SK-N-SH (cell line): ENCODE measurements around the gene FAM114A1. TPM values are rescaled to one million over a fixed set of nuclear protein-coding genes. Genes with fewer than 3 reads are reported as not detected.

ENCODE experiments used
- CTCF ChIA-PET: fragments of 300-600, 350-600 bp; formaldehyde crosslinking; extraction: SDS; loops from one replicate; lab custom pipeline; 2021; lab: Yijun Ruan, JAX
- POLR2A ChIA-PET: fragments of 350-600 bp; sonication (Branson Sonifier 250); formaldehyde crosslinking; extraction: SDS; loops from one replicate; lab custom pipeline; 2020; ENCODE audit warnings: antibody characterized with exemption, inconsistent platforms; lab: Yijun Ruan, JAX
- DNase-seq: peaks from one replicate; pipeline ENCODE4 v3.0.0; 2012
- H2AFZ ChIP-seq: fragments of 200-600 bp; sonication (generic); 2 replicates; pipeline ENCODE4 v1.8.1; 2016; ENCODE audit warnings: antibody characterized with exemption, mild to moderate bottlenecking, low read depth
- H3F3A ChIP-seq: fragments of 200-600 bp; sonication (generic); replicated peaks from 2 replicates; pipeline ENCODE3; 2016; ENCODE audit warnings: antibody characterized with exemption, mild to moderate bottlenecking; ENCODE audit not compliant: insufficient read depth
- H3K27ac ChIP-seq, 2 experiments: fragments of 200-500 bp in 1 of 2; fragments of 200-600 bp in 1 of 2; sonication (Bioruptor generic) in 1 of 2; sonication (generic), shearing (Covaris generic) in 1 of 2; 2 replicates each; pipeline versions ENCODE4 v1.5.1 to v1.6.1; 2014 to 2016; ENCODE audit warnings: low read depth in 2 of 2, inconsistent platforms in 1 of 2, low read length in 1 of 2, mild to moderate bottlenecking in 1 of 2, mixed read lengths in 1 of 2
- H3K27me3 ChIP-seq: fragments of 200-600 bp; sonication (generic), shearing (Covaris generic); 2 replicates; pipeline ENCODE4 v1.6.1; 2016; ENCODE audit warnings: mixed run types; ENCODE audit not compliant: insufficient read depth
- H3K36me3 ChIP-seq, 2 experiments: fragments of 200-500 bp in 1 of 2; fragments of 200-600 bp in 1 of 2; sonication (Bioruptor generic) in 1 of 2; sonication (generic) in 1 of 2; replicated peaks in 1 of 2; 2 replicates each; pipeline versions ENCODE3 to v1.5.1; 2014 to 2016; ENCODE audit warnings: low read length in 1 of 2, mild to moderate bottlenecking in 1 of 2; ENCODE audit not compliant: insufficient read depth in 2 of 2, control insufficient read depth in 1 of 2
- H3K4me1 ChIP-seq, 2 experiments: fragments of 200-500 bp in 1 of 2; fragments of 200-600 bp in 1 of 2; sonication (Bioruptor generic) in 1 of 2; sonication (generic), shearing (Covaris generic) in 1 of 2; 2 replicates each; pipeline versions ENCODE4 v1.5.1 to v1.6.1; 2014 to 2016; ENCODE audit warnings: low read depth in 1 of 2, low read length in 1 of 2, mixed run types in 1 of 2; ENCODE audit not compliant: insufficient read depth in 2 of 2, control insufficient read depth in 1 of 2
- H3K4me2 ChIP-seq: fragments of 200-600 bp; sonication (generic), shearing (Covaris generic); 2 replicates; pipeline ENCODE4 v1.6.1; 2017; ENCODE audit warnings: mixed run types
- H3K4me3 ChIP-seq, 2 experiments: fragments of 200-500 bp in 1 of 2; fragments of 200-600 bp in 1 of 2; sonication (Bioruptor generic) in 1 of 2; sonication (generic), shearing (Covaris generic) in 1 of 2; 2 replicates each; pipeline versions ENCODE4 v1.5.1 to v1.8.1; 2014 to 2016; ENCODE audit warnings: low read depth in 2 of 2, inconsistent platforms in 1 of 2, low read length in 1 of 2, mild to moderate bottlenecking in 1 of 2, mixed read lengths in 1 of 2, moderate library complexity in 1 of 2
- H3K79me2 ChIP-seq: fragments of 200-600 bp; sonication (generic); 2 replicates; pipeline ENCODE4 v1.8.1; 2017; ENCODE audit warnings: mild to moderate bottlenecking; ENCODE audit not compliant: insufficient read depth
- H3K9ac ChIP-seq: fragments of 200-600 bp; sonication (generic); 2 replicates; pipeline ENCODE4 v1.6.1; 2017; ENCODE audit warnings: mixed run types
- H3K9me2 ChIP-seq: fragments of 200-600 bp; sonication (generic); 2 replicates; pipeline ENCODE4 v1.6.1; 2017; ENCODE audit warnings: mixed run types
- H3K9me3 ChIP-seq: fragments of 200-600 bp; sonication (generic); 2 replicates; pipeline ENCODE4 v1.6.1; 2017; ENCODE audit warnings: mixed run types, mild to moderate bottlenecking, moderate library complexity
- H4K20me1 ChIP-seq: fragments of 200-600 bp; sonication (generic); 2 replicates; pipeline ENCODE4 v1.6.1; 2017; ENCODE audit warnings: mild to moderate bottlenecking, mixed run types; ENCODE audit not compliant: insufficient read depth
- EZH2phosphoT487 ChIP-seq: fragments of 200-600 bp; sonication (generic); IDR thresholded peaks from 2 replicates; pipeline ENCODE4 v1.6.1; 2017; ENCODE audit warnings: low read depth, mixed run types, mild to moderate bottlenecking, antibody characterized with exemption, moderate library complexity, borderline replicate concordance
- FOSL2 ChIP-seq: IDR thresholded peaks from 2 replicates; pipeline ENCODE4 v1.4.0; 2012; ENCODE audit warnings: low read depth, mild to moderate bottlenecking, moderate library complexity, borderline replicate concordance
- GABPA ChIP-seq: IDR thresholded peaks from 2 replicates; pipeline ENCODE4 v1.4.0; 2012; ENCODE audit warnings: low read depth, mild to moderate bottlenecking
- MEF2A ChIP-seq: IDR thresholded peaks from 2 replicates; pipeline ENCODE4 v1.4.0; 2012; ENCODE audit warnings: low read depth, borderline replicate concordance
- NFIC ChIP-seq: IDR thresholded peaks from 2 replicates; pipeline ENCODE4 v1.4.0; 2012; ENCODE audit warnings: borderline replicate concordance
- REST ChIP-seq: IDR thresholded peaks from 2 replicates; pipeline ENCODE4 v1.6.1; 2012; ENCODE audit warnings: mild to moderate bottlenecking, low read depth, low read length, moderate library complexity
- SIN3A ChIP-seq: IDR thresholded peaks from 2 replicates; pipeline ENCODE4 v1.6.1; 2012; ENCODE audit warnings: low read depth, mild to moderate bottlenecking, low read length, moderate library complexity, borderline replicate concordance
- TCF12 ChIP-seq: IDR thresholded peaks from 2 replicates; pipeline ENCODE4 v1.4.0; 2012
- USF1 ChIP-seq: IDR thresholded peaks from 2 replicates; pipeline ENCODE4 v1.4.0; 2012; ENCODE audit warnings: low read depth, borderline replicate concordance
- ZBTB33 ChIP-seq: IDR thresholded peaks from 2 replicates; pipeline ENCODE4 v1.4.0; 2012; ENCODE audit warnings: low read depth, borderline replicate concordance
- WGBS: methylation state at CpG from one replicate; pipeline ENCODE4 v1.1.6; 2017; ENCODE audit warnings: low lambda C conversion rate; 5-methylcytosine and 5-hydroxymethylcytosine counted together
- polyA plus RNA-seq, 3 experiments: library from polyadenylated mRNA; depleted of rRNA; stranded (reverse); fragments of >200 nt; gene quantifications; 2 replicates each; pipeline ENCODE4 v1.2.3, GENCODE V29; 2012

The FAM114A1 gene
- polyA plus RNA-seq, 1 of the 3 experiments (the other 2 are of a cell fraction), result 54.2 TPM

- Histone ChIP-seq H4K20me1 (no peaks in the 10 kb centered on the region), H3K4me2 (no peak overlapping the region), H3K27ac (no peak overlapping the region), H3K9me3 (no peaks in the 10 kb centered on the region), H3K4me1 (no peaks in the 10 kb centered on the region), H3K4me3 (no peak overlapping the region), H3F3A (no peaks in the 10 kb centered on the region), H3K36me3 (no peaks in the 10 kb centered on the region), H3K9me2 (no peaks in the 10 kb centered on the region), H3K9ac (no peak overlapping the region), H3K27me3 (no peaks in the 10 kb centered on the region), H3K79me2 (no peaks in the 10 kb centered on the region), H2AFZ (no peak overlapping the region)
- TF ChIP-seq GABPA (no peak), SIN3A (no peak), ZBTB33 (no peak), REST (no peak), USF1 (no peak), FOSL2 (no peak), EZH2phosphoT487 (no peak), NFIC (no peak), TCF12 (no peak)
- no peak for DNase-seq
- ChIA-PET POLR2A (no interaction called here), CTCF (no interaction called here)
- 73% methylated on average over 5 of the region's 5 CpGs for WGBS
Observed at GRCh38 chr4:38957261-38957815, 89.7 kb downstream of the FAM114A1 start.

GRCh38 chr4:38957893-38958292 lies 90.3 kb downstream of the FAM114A1 start:
- WGBS, result 82% methylated on average over 3 of the region's 3 CpGs
- Histone ChIP-seq H3K36me3 (no peaks in the 10 kb centered on the region), H3K4me3 (no peak overlapping the region), H3K79me2 (no peaks in the 10 kb centered on the region), H2AFZ (no peak overlapping the region), H4K20me1 (no peaks in the 10 kb centered on the region), H3K27ac (no peak overlapping the region), H3K9me2 (no peaks in the 10 kb centered on the region), H3K4me2 (no peak overlapping the region), H3K9me3 (no peaks in the 10 kb centered on the region), H3K4me1 (no peaks in the 10 kb centered on the region), H3K9ac (no peak overlapping the region), H3F3A (no peaks in the 10 kb centered on the region), H3K27me3 (no peaks in the 10 kb centered on the region)
- DNase-seq, result no peak
- ChIA-PET POLR2A (no interaction called here), CTCF (interaction anchor here (2.1 kb wide), 1 partner anchor 8 kb away, joined by 7 read pairs; no protein-coding TSS in a partner anchor)
- TF ChIP-seq SIN3A (no peak), MEF2A (no peak)
